Measurements from ENCODE around the gene ALDH3B1. TPM values are rescaled to one million over a fixed set of nuclear protein-coding genes. Genes with fewer than 3 reads are reported as not detected.

ALDH3B1 gene
- polyA plus RNA-seq, 3 donors: 79.8 to 89.1 (median 86.7) TPM

DNA sequence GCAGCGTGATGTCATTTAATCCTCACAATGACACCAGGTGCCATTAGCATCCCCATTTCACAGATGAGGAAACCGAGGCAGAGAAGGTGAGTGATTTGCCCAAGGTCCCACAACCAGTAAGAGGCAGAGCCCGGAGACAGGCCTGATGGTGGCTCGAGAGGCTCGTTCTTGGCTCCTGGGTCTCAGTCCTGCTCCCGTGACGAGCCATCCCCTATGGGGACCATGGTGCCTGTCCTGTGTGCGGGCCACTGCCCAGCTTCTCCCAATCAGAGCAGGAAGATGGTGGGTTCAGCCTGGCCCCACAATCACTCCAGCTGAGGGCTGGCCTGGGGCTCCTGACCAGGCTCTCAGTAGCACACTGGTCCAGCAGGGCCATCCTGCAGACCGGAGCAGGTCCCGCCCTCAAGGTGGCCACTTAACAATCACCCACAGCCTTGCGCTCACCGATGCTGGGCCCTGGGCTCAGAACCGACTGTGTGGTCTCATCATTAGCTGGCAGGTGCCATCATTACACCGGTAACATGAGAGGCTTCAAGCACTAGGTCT lies 3.6 kb downstream of the ALDH3B1 start:
- Mint-ChIP-seq H3K27me3 (ENCODE audit: low read depth in 3 of 3) (peaks cover 0 to 3% (median 1%) of the 10 kb centered on the region in 3 donors), H3K4me3 (peak overlapping the region; percentile 18 to 73), H3K4me1 (peaks cover 63% of the 10 kb centered on the region), H3K36me3 (peaks cover 25 to 45% of the 10 kb centered on the region in 2 donors), H3K9me3 (no peaks in the 10 kb centered on the region), H3K27ac (peak overlapping the region; percentile 76 to 97 (median 85))
- Histone ChIP-seq H3K9ac (ENCODE audit: insufficient read depth, low read length, poor library complexity, severe bottlenecking) (peak overlapping the region; percentile 57), H3K4me2 (replicated peaks; ENCODE audit: extremely low read depth, low read length, poor library complexity, severe bottlenecking) (peak overlapping the region; percentile 42), H3K79me2 (ENCODE audit: insufficient read depth, low read length) (peaks cover 55% of the 10 kb centered on the region), H3K9me3 (replicated peaks in 1 of 2; ENCODE audit: control insufficient read depth in 1 of 2, insufficient read depth in 1 of 2, low read length in 2 of 2) (no peaks in the 10 kb centered on the region), H3K27ac (ENCODE audit: low read depth in 1 of 2, low read length in 2 of 2) (peak overlapping the region; percentile 25 to 83), H4K20me1 (ENCODE audit: insufficient read depth, low read length) (peaks cover 65% of the 10 kb centered on the region), H3K4me3 (replicated peaks in 1 of 3; ENCODE audit: low read depth in 2 of 3, low read length in 3 of 3) (peak overlapping the region in 1 of 3 experiments; percentile 16), H3K27me3 (ENCODE audit: control insufficient read depth in 2 of 2, insufficient read depth in 2 of 2, low read length in 2 of 2) (no peaks in the 10 kb centered on the region), H3K36me3 (replicated peaks in 1 of 2; ENCODE audit: control insufficient read depth in 1 of 2, insufficient read depth in 2 of 2, low read length in 2 of 2) (peaks cover 16 to 40% of the 10 kb centered on the region in 2 donors), H3K4me1 (ENCODE audit: control insufficient read depth in 1 of 2, insufficient read depth in 2 of 2, low read length in 2 of 2) (peaks cover 59 to 64% of the 10 kb centered on the region in 2 donors), H2AFZ (ENCODE audit: insufficient read depth, low read depth, low read length, poor library complexity, severe bottlenecking) (no peak overlapping the region)
- intact Hi-C loops (cut with micrococcal nuclease): loop anchor here in 1 of 2 donors (5.0 kb wide), 2 partner anchors 109 to 194 kb away; partner anchors contain the start of gene CHKA
- TF ChIP-seq, protein P1, sequence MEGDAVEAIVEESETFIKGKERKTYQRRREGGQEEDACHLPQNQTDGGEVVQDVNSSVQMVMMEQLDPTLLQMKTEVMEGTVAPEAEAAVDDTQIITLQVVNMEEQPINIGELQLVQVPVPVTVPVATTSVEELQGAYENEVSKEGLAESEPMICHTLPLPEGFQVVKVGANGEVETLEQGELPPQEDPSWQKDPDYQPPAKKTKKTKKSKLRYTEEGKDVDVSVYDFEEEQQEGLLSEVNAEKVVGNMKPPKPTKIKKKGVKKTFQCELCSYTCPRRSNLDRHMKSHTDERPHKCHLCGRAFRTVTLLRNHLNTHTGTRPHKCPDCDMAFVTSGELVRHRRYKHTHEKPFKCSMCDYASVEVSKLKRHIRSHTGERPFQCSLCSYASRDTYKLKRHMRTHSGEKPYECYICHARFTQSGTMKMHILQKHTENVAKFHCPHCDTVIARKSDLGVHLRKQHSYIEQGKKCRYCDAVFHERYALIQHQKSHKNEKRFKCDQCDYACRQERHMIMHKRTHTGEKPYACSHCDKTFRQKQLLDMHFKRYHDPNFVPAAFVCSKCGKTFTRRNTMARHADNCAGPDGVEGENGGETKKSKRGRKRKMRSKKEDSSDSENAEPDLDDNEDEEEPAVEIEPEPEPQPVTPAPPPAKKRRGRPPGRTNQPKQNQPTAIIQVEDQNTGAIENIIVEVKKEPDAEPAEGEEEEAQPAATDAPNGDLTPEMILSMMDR (IDR thresholded peaks at IDR 0.05): no peak
- no peak for DNase-seq
- 96% methylated on average over 13 of the region's 14 CpGs for WGBS (ENCODE audit: insufficient coverage)

DNA sequence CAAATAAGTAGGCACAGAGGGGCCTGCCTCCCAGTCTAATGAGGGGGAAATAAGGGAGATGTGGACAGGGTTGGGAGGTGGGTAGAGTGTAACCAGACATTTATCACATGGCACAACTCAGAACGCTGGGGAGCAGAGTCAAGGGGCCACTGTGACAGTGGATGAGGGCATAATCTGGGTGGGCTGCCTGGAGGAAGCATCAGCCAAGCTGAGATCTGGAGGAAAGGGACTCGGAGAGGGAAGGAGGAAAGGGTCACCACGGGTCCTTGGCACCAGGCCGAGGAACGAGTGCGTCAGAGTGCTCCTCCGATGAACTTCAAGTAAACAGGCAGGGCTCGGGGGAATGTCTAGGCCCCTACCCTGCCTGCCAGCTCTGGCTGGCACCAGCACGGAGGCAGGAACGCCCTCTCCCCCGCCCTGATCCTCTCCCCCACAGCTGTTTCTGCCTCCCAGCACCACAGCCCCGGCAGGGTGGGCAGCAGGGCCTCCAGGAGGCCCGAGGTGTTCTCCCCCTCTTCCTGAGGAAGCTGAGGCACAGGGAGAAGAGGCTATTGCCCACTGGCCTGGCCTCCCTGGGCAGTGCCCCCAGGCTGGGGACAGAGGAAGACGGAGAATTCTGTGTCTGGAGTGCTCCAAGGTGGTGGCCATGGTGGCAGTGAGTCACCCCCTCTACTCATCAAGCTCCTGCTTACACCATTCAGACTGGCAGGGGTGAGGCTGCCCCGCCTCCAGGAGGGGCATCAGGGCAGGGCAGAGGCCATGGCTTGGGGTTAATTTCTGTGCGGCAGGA lies 4.2 kb downstream of the ALDH3B1 start:
- Mint-ChIP-seq H3K9me3 (no peaks in the 10 kb centered on the region), H3K4me1 (peaks cover 56% of the 10 kb centered on the region), H3K4me3 (peak overlapping the region; percentile 18 to 73), H3K36me3 (peaks cover 31 to 52% of the 10 kb centered on the region in 2 donors), H3K27me3 (ENCODE audit: low read depth in 3 of 3) (peaks cover 0 to 3% (median 0%) of the 10 kb centered on the region in 3 donors), H3K27ac (peak overlapping the region; percentile 76 to 93 (median 83))
- 41% methylated on average over 12 of the region's 16 CpGs for WGBS (ENCODE audit: insufficient coverage)
- no peak overlapping the region for H2AFZ ChIP-seq (ENCODE audit: insufficient read depth, low read depth, low read length, poor library complexity, severe bottlenecking)
- H3K79me2 ChIP-seq (ENCODE audit: insufficient read depth, low read length): peaks cover 55% of the 10 kb centered on the region
- H3K4me2 ChIP-seq (replicated peaks; ENCODE audit: extremely low read depth, low read length, poor library complexity, severe bottlenecking): peak overlapping the region; percentile 42
- H3K9me3 ChIP-seq (replicated peaks in 1 of 2; ENCODE audit: control insufficient read depth in 1 of 2, insufficient read depth in 1 of 2, low read length in 2 of 2): no peaks in the 10 kb centered on the region
- no peaks in the 10 kb centered on the region for H3K27me3 ChIP-seq (ENCODE audit: control insufficient read depth in 2 of 2, insufficient read depth in 2 of 2, low read length in 2 of 2)
- H3K9ac ChIP-seq (ENCODE audit: insufficient read depth, low read length, poor library complexity, severe bottlenecking): peak overlapping the region; percentile 57
- TF ChIP-seq, protein P1 (IDR thresholded peaks at IDR 0.05): no peak
- DNase-seq: peak; percentile 63 to 73 (median 73)
- H3K4me3 ChIP-seq (replicated peaks in 1 of 3; ENCODE audit: low read depth in 2 of 3, low read length in 3 of 3): peak overlapping the region in 1 of 3 experiments; percentile 16
- H3K27ac ChIP-seq (ENCODE audit: low read depth in 1 of 2, low read length in 2 of 2): peak overlapping the region; percentile 25 to 83
- intact Hi-C loops (cut with micrococcal nuclease): loop anchor here in 1 of 2 donors (5.0 kb wide), 2 partner anchors 108 to 193 kb away; partner anchors contain the start of gene CHKA
- H4K20me1 ChIP-seq (ENCODE audit: insufficient read depth, low read length): peaks cover 71% of the 10 kb centered on the region
- H3K4me1 ChIP-seq (ENCODE audit: control insufficient read depth in 1 of 2, insufficient read depth in 2 of 2, low read length in 2 of 2): peaks cover 52 to 58% of the 10 kb centered on the region in 2 donors
- H3K36me3 ChIP-seq (replicated peaks in 1 of 2; ENCODE audit: control insufficient read depth in 1 of 2, insufficient read depth in 2 of 2, low read length in 2 of 2): peaks cover 23 to 46% of the 10 kb centered on the region in 2 donors

Measured in CD14-positive monocyte (primary cell).